Measurements from ENCODE around the gene S100A13.
"Not testable (repeated sequence)": the region's sequence is repeated elsewhere in the genome, so short reads cannot be mapped to it uniquely, and the experiment has no call there.

The S100A13 gene

GRCh38 chr1:153626904-153627714, at the start of gene S100A13:
TSS of gene S100A13 (minus strand) at chr1:153627505. CDS start at chr1:153626472, 1,033 bp downstream.
- peaks cover 22 to 48% of the 10 kb centered on the region in 2 donors for H3K4me1 Mint-ChIP-seq
- ATAC-seq (replicated peaks) (peak; percentile 67 to 72), DNase-seq (no peak)
- peak within 1 kb of the TSS; percentile 66 for H3K4me3 Mint-ChIP-seq
- H3K27ac Mint-ChIP-seq: peak within 1 kb of the TSS; percentile 89
- H3K9me3 Mint-ChIP-seq: no peaks in the 10 kb centered on the region
- peaks cover 0 to 4% of the 10 kb centered on the region in 2 donors for H3K27me3 Mint-ChIP-seq
- H3K36me3 Mint-ChIP-seq: no peaks in the 10 kb centered on the region

- DNase-seq (no peak), ATAC-seq (replicated peaks) (no peak)
- H3K36me3 Mint-ChIP-seq: peaks cover 0 to 8% of the 10 kb centered on the region in 2 donors
- peaks cover 21 to 36% of the 10 kb centered on the region in 2 donors for H3K4me1 Mint-ChIP-seq
- H3K9me3 Mint-ChIP-seq: no peaks in the 10 kb centered on the region
- peaks cover 13 to 14% of the 10 kb centered on the region in 2 donors for H3K27me3 Mint-ChIP-seq
- H3K27ac Mint-ChIP-seq: peak overlapping the region; percentile 42
- H3K4me3 Mint-ChIP-seq: no peak overlapping the region
Measured at GRCh38 chr1:153673511-153673910, 46.2 kb upstream of the S100A13 start.

GRCh38 chr1:153671628-153672353, 44.5 kb upstream of the S100A13 start:
- peaks cover 12 to 28% of the 10 kb centered on the region in 2 donors for H3K4me1 Mint-ChIP-seq
- H3K27ac Mint-ChIP-seq: peak overlapping the region; percentile 87
- not testable (repeated sequence) for H3K4me3 Mint-ChIP-seq, H3K27me3 Mint-ChIP-seq, H3K9me3 Mint-ChIP-seq
- peaks cover 14 to 22% of the 10 kb centered on the region in 2 donors for H3K36me3 Mint-ChIP-seq
- DNase-seq (peak; percentile 48), ATAC-seq (replicated peaks) (peak; percentile 52 to 53)

GRCh38 chr1:153670859-153671627, 43.7 kb upstream of the S100A13 start, which contains the start of gene ILF2:
TSS of gene ILF2 (minus strand) at chr1:153670993. CDS start at chr1:153670922, 71 bp downstream.
- DNase-seq (peak; percentile 95), ATAC-seq (replicated peaks) (peak; percentile 95 to 96)
- Mint-ChIP-seq H3K27ac (peak within 1 kb of the TSS; percentile 87), H3K9me3 (no peaks in the 10 kb centered on the region), H3K4me1 (peaks cover 12 to 28% of the 10 kb centered on the region in 2 donors), H3K27me3 (no peaks in the 10 kb centered on the region), H3K4me3 (no peak within 1 kb of the TSS), H3K36me3 (peaks cover 22 to 27% of the 10 kb centered on the region in 2 donors)

- Mint-ChIP-seq H3K4me1 (peaks cover 12 to 28% of the 10 kb centered on the region in 2 donors), H3K36me3 (peaks cover 24 to 30% of the 10 kb centered on the region in 2 donors), H3K27ac (no peak overlapping the region), H3K9me3 (no peaks in the 10 kb centered on the region), H3K27me3 (no peaks in the 10 kb centered on the region), H3K4me3 (no peak overlapping the region)
- DNase-seq: no peak
- no peak for ATAC-seq (replicated peaks)
Measured at GRCh38 chr1:153670257-153670858, 43.1 kb upstream of the S100A13 start.

GRCh38 chr1:153669606-153670005, 42.3 kb upstream of the S100A13 start:
- DNase-seq (no peak), ATAC-seq (replicated peaks) (no peak)
- Mint-ChIP-seq H3K27me3 (no peaks in the 10 kb centered on the region), H3K36me3 (peaks cover 32 to 37% of the 10 kb centered on the region in 2 donors), H3K9me3 (no peaks in the 10 kb centered on the region), H3K27ac (no peak overlapping the region), H3K4me3 (no peak overlapping the region), H3K4me1 (peaks cover 12 to 28% of the 10 kb centered on the region in 2 donors)

- not testable (repeated sequence) for H3K27ac Mint-ChIP-seq; DNase-seq; H3K4me3 Mint-ChIP-seq; H3K27me3 Mint-ChIP-seq; H3K9me3 Mint-ChIP-seq; ATAC-seq (replicated peaks)
- peaks cover 12 to 28% of the 10 kb centered on the region in 2 donors for H3K4me1 Mint-ChIP-seq
- peaks cover 39 to 44% of the 10 kb centered on the region in 2 donors for H3K36me3 Mint-ChIP-seq
Measured at GRCh38 chr1:153668672-153669071, 41.4 kb upstream of the S100A13 start.

DNA sequence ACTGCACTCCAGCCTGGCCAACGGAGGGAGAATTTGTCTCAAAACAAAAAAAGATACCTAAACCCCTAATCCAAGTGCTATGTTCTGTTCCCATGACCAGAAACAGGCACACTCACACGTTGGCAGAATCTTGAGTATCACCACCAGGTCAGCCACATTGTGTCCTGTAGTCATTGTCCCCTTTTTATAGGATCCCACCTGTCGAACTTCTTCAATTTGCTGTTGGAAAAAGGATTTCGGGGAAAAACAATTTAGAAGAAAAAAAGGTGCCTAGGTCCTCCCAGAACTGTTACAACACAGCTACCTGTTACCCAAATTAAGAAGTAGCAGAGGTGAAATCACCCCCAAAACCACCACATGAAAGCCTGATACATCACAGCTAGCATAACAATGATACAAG, 40.1 kb upstream of the S100A13 start:
- no peak for ATAC-seq (replicated peaks)
- H3K4me3 Mint-ChIP-seq: no peak overlapping the region
- no peaks in the 10 kb centered on the region for H3K9me3 Mint-ChIP-seq
- H3K4me1 Mint-ChIP-seq: peaks cover 14 to 29% of the 10 kb centered on the region in 2 donors
- peak overlapping the region; percentile 20 for H3K27ac Mint-ChIP-seq
- H3K27me3 Mint-ChIP-seq: no peaks in the 10 kb centered on the region
- no peak for DNase-seq
- H3K36me3 Mint-ChIP-seq: peaks cover 45% of the 10 kb centered on the region in 2 donors

DNA sequence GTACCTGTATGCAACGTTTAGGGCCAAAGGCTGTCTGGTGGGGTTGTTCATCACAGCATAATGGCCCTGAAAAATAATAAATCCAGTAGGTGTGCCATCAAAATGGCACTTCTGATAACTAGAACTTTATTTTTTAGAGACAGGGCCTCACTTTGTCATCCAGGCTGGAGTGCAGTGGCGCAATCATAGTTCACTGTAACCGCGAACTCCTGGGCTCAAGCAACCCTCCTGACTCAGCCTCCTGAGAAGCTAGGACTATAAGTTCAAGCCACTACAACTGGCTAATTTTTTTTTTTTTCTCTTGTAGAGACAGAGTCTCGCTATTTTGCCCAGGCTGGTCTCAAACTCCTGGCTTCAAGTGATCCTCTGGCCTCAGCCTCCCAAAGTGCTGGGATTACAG, 35.9 kb upstream of the S100A13 start:
- Mint-ChIP-seq H3K4me1 (peaks cover 13 to 26% of the 10 kb centered on the region in 2 donors), H3K27me3 (no peaks in the 10 kb centered on the region), H3K9me3 (no peaks in the 10 kb centered on the region), H3K27ac (no peak overlapping the region), H3K4me3 (no peak overlapping the region), H3K36me3 (peaks cover 50 to 57% of the 10 kb centered on the region in 2 donors)
- ATAC-seq (replicated peaks) (no peak), DNase-seq (no peak)

DNA sequence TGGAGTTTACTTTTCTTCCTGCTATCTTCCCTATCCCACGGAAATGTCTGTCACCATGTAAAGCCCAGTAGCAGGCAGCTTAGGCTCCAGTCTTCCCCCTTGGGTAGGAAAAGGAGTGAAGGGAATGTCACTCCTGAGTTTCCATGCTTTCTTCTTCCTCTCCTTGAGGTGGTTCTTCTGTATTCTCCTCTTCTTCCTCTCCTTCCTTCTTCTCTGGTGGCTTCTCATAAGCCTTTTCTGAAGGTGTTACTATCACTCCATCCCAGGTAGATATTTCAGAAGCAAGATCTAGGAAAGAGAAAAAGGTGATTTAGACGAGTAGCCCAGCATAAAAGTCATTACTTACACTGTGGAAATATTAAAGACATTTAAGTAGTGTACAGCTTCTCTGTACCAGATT, 35.0 kb upstream of the S100A13 start:
- Mint-ChIP-seq H3K27ac (peak overlapping the region; percentile 65), H3K36me3 (peaks cover 43 to 47% of the 10 kb centered on the region in 2 donors), H3K4me1 (peaks cover 12 to 25% of the 10 kb centered on the region in 2 donors), H3K4me3 (no peak overlapping the region), H3K9me3 (no peaks in the 10 kb centered on the region), H3K27me3 (no peaks in the 10 kb centered on the region)
- ATAC-seq (replicated peaks) (no peak), DNase-seq (no peak)

- Mint-ChIP-seq H3K4me1 (peaks cover 12 to 25% of the 10 kb centered on the region in 2 donors), H3K36me3 (peaks cover 35 to 40% of the 10 kb centered on the region in 2 donors), H3K4me3 (no peak overlapping the region), H3K27ac (peak overlapping the region; percentile 47), H3K9me3 (no peaks in the 10 kb centered on the region), H3K27me3 (no peaks in the 10 kb centered on the region)
- DNase-seq (no peak), ATAC-seq (replicated peaks) (no peak)
Measured at GRCh38 chr1:153661111-153661708, 33.9 kb upstream of the S100A13 start.

DNA sequence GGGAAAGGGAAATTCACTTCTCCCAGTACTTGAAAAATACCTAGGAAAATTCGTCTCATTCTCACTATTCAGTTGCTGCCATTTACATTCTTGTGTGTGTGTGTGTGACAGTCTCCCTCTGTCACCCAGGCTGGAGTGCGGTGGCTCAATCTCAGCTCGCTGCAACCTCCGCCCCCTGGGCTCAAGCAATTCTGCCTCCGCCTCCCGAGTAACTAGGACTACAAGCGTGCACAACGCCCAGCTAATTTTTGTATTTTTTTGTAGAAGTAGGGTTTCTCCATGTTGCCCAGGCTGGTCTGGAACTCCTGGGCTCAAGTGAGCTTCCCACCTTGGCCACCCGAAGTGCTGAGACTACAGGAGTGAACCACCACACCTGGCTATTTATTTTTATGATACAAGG, 32.4 kb upstream of the S100A13 start:
- DNase-seq (no peak), ATAC-seq (replicated peaks) (no peak)
- Mint-ChIP-seq H3K36me3 (peaks cover 24 to 29% of the 10 kb centered on the region in 2 donors), H3K9me3 (no peaks in the 10 kb centered on the region), H3K27me3 (no peaks in the 10 kb centered on the region), H3K4me3 (peak overlapping the region; percentile 97 to 99), H3K4me1 (peaks cover 12 to 25% of the 10 kb centered on the region in 2 donors), H3K27ac (peak overlapping the region; percentile 59)

DNA sequence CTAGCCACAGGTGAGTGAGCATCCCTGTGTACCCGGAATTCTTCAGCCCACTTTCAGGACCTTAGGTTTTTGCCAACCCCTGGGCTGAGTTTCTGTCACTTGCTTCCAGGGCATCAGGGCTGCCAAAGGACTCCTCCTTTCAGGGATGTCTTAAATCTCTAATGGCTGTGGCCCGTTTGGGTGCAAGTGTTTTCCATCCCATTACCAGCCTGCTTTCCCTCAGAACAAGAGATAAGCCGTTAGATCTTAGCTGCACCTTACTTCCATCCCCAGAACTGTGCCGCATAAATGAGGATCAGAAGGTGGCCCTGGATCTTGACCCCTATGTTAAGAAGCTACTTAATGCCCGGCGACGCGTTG, 31.9 kb upstream of the S100A13 start:
- peaks cover 12 to 25% of the 10 kb centered on the region in 2 donors for H3K4me1 Mint-ChIP-seq
- peak overlapping the region; percentile 97 to 99 for H3K4me3 Mint-ChIP-seq
- H3K9me3 Mint-ChIP-seq: no peaks in the 10 kb centered on the region
- DNase-seq: no peak
- no peaks in the 10 kb centered on the region for H3K27me3 Mint-ChIP-seq
- peak overlapping the region; percentile 94 for H3K27ac Mint-ChIP-seq
- H3K36me3 Mint-ChIP-seq: peaks cover 21 to 26% of the 10 kb centered on the region in 2 donors
- no peak for ATAC-seq (replicated peaks)
